ENCODE measurements around the gene TRIP13.
A peak's percentile ranks its signal among the peaks of the same experiment; 100 is the strongest.
"Not testable (repeated sequence)": the region's sequence is repeated elsewhere in the genome, so short reads cannot be mapped to it uniquely, and the experiment has no call there.

Gene TRIP13

DNA sequence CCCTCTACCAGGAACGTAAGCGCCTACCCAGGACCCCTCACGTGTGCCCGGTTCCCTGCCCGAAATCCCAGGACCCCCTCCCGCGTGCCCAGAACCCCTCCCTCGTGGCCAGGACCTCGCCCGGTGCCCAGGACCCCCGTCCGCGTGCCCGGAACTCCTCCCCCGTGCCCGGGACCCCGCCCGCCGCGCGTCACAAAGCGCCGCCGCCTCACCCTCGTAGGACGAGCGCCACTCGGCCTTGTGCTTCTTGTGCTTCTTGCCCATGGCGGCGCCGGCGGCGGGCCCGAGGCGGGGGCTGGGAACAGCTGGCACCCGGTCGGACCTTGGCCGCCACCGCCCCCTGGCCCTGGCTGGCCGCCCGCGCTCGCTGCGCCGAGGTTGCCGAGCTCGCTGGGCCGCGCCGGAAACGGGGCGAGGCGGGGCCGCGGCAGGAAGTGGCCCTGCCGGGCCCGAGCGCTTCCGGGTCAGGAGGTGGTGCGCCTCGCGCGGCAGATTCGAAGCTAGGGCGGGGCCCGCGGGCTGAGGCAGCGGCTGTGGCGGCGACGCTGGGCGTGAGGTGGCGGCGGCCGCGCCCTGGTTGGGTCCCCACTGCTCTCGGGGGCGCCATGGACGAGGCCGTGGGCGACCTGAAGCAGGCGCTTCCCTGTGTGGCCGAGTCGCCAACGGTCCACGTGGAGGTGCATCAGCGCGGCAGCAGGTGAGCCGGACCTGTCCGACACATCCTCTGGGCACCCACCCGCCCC lies at the start of gene TRIP13, which contains the start of gene BRD9:
Gene TRIP13 (plus strand): TSS at position 491 of the 743 bp plus-strand sequence. CDS start 115 bp downstream, at position 606.
Gene BRD9 (minus strand): TSS at position 408 of the 743 bp plus-strand sequence. CDS start 144 bp downstream, at position 264.
- TF ChIP-seq GLIS3 (CRISPR knock-in tag; IDR thresholded peaks at IDR 0.05) (no peak), BACH2 (CRISPR knock-in tag; IDR thresholded peaks at IDR 0.05; ENCODE audit: borderline replicate concordance) (0 out of 2 replicates have a peak, but pooled peaks have one; percentile 47), TSHZ2 (CRISPR knock-in tag; IDR thresholded peaks at IDR 0.05) (peak; percentile 21; the same call in 1 of the 2 replicates), ESRRG (CRISPR knock-in tag; IDR thresholded peaks at IDR 0.05) (no peak)
- peak; percentile 81 for ATAC-seq

DNA sequence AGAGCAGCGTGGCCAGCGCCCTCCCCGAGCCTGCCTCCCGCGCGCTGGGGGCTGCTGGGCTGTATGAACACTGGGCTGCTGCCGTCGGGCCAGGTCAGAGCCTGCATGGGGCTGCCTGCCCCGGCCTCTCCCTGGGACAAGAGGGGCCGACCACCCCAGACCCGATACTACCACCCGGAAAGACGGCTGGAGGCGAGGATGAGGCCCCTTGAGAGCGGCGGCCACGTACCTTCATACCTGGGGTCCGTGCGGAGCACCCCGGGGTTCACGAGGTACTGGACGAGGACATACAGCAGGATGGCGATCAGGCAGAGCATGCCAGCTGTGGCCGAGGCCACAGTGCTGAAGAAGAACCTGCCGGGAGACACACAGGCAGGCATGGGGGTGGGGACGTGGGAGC lies 49.3 kb upstream of the TRIP13 start:
- ATAC-seq: not testable (repeated sequence)

DNA sequence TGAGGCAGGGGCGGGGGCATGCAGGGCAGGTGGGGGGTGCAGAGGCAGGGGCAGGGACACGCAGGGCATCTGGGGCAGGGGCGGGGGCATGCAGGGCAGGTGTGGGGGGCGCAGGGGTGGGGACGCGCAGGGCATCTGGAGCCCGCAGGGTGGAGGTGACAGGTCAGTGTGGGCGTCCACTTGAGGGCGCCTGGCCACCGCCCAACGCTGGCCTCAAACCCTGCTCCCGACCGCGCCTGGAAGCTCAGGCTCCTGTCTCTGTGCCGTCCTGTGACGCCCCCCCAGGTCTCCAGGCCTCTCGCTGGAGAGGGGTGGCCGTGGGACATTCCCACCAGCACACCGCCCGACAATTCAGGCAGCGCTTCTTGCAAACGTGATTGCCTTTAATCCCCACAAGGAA lies 48.8 kb upstream of the TRIP13 start:
- not testable (repeated sequence) for ATAC-seq

DNA sequence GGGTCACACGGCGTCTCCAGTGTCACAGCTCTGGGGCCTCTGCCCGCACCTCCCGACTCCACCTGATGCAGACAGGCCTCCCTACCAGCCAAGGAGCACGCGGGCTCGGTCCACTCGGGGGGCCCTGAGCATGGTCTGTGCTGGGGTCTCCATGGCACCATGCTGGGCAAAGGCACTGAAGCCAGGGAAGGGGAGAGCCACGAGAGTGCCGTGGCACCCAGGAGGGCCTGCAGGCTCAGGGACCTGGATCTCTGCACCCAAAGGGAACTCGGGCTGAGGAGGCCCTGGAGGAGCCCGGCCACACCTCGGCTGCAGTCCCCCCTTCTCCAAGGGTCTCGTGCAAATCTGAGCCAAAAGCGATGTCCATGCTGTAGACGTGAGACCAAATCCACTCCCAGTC lies 48.3 kb upstream of the TRIP13 start:
- not testable (repeated sequence) for ATAC-seq

DNA sequence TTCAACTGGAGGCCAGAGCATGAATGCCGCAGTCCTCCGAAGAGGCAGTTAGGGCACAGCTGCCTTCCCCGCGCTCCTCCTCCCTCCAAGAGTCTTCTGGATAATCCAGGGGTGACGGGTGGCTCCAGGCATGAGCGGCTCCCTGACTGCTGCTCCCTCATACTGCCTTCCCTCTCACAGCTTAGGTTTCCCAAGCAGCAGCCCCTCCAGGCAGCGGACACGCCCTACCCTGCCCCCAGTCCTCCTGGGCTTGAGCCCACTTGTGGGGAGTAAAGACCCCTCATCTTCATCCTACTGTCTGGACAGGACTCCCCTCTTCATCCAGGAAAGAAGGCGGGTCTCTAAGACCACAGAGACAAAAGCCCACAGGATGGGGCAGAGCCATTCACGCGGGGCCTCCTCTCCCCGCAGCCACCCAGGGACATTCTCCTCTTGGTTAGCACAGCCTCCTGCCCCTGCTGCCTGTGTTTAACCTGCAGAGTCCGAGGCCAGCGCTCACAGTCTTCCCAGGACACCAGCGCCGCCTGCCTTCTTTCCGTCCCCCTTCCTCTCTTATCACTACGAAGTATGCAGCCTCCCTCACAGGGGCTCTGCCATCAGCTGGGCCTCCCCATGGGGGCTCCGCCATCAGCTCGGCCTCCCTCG lies 47.5 kb upstream of the TRIP13 start:
- ATAC-seq: not testable (repeated sequence)

GRCh38 chr5:845676-846601 lies 46.7 kb upstream of the TRIP13 start:
- ATAC-seq: not testable (repeated sequence)

DNA sequence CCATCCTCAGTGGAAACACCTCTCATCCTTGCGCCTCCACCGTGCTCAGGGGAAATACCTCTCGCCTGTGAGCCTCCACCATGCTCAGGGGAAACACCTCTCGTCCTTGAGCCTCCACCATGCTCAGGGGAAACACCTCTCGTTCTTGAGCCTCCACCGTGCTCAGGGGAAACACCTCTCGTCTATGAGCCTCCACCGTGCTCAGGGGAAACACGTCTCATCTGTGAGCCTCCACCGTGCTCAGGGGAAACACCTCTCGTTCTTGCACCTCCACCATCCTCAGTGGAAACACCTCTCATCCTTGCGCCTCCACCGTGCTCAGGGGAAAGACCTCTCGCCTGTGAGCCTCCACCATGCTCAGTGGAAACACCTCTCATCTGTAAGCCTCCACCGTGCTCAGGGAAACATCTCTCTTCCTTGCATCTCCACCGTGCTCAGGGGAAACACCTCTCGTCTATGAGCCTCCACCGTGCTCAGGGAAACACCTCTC lies 46.0 kb upstream of the TRIP13 start:
- ATAC-seq: not testable (repeated sequence)

DNA sequence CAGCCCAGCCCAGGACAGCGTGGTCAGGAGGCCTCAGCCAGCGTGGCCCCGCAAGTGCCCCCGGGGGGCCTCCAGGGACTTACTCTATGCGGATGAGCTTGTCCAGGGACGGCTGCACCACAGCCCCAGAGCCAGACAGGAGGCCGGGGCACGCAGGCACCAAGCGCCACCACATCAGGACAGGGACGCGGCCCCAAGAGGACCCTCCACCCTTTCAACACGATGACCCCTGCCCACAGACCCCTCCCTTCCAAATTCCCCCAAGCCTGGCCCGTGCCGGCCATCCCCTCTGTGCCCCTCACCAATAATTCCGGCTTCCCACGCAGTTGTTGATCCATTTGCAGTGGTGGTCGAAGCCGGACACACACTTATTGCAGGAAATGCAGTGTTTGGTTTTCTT lies 45.5 kb upstream of the TRIP13 start:
- not testable (repeated sequence) for ATAC-seq

GRCh38 chr5:847736-848135 lies 44.9 kb upstream of the TRIP13 start:
- ATAC-seq: not testable (repeated sequence)

GRCh38 chr5:848671-849111 lies 44.0 kb upstream of the TRIP13 start:
- no peak for ATAC-seq
- TF ChIP-seq ZNF565 (CRISPR knock-in tag; conservative IDR thresholded peaks at IDR 0.05; ENCODE audit: low read depth) (no peak), BACH2 (CRISPR knock-in tag; IDR thresholded peaks at IDR 0.05; ENCODE audit: borderline replicate concordance) (no peak), ZNF70 (CRISPR knock-in tag; IDR thresholded peaks at IDR 0.05) (no peak), POU6F1 (CRISPR knock-in tag; IDR thresholded peaks at IDR 0.05; ENCODE audit: borderline replicate concordance, low read depth) (no peak), ISL1 (CRISPR knock-in tag; IDR thresholded peaks at IDR 0.05) (no peak), ZNF8 (CRISPR knock-in tag; IDR thresholded peaks at IDR 0.05) (no peak), ZFP30 (CRISPR knock-in tag; IDR thresholded peaks at IDR 0.05) (no peak), GLIS3 (CRISPR knock-in tag; IDR thresholded peaks at IDR 0.05) (no peak), TCF4 (CRISPR knock-in tag; IDR thresholded peaks at IDR 0.05; ENCODE audit: borderline replicate concordance) (no peak), ZC3H10 (CRISPR knock-in tag; IDR thresholded peaks at IDR 0.05) (no peak), SNAI2 (CRISPR knock-in tag; IDR thresholded peaks at IDR 0.05) (no peak), ZFP3 (CRISPR knock-in tag; IDR thresholded peaks at IDR 0.05) (no peak), TSHZ2 (CRISPR knock-in tag; IDR thresholded peaks at IDR 0.05) (no peak)
